IMR-90 (cell line): ENCODE measurements around the gene DBH. TPM values are rescaled to one million over a fixed set of nuclear protein-coding genes. Genes with fewer than 3 reads are reported as not detected.

Experiments used
- ATAC-seq: fragments of 200-7000 bp; cut with Tn5 transposase; 2 replicates; pipeline ENCODE4 v1.9.1; 2020; ENCODE audit warnings: low read depth, mild to moderate bottlenecking, moderate library complexity
- BruUV-seq: library from RNA; stranded (reverse); fragments of 400-500 nt; replicated peaks from 2 replicates; lab custom pipeline; 2021; lab: Mats Ljungman, UMichigan
- CTCF ChIA-PET: fragments of 300-600 bp; formaldehyde crosslinking; extraction: SDS; loops from one replicate; lab custom pipeline; 2021; ENCODE audit warnings: antibody characterized with exemption; lab: Yijun Ruan, JAX
- POLR2A ChIA-PET: fragments of 300-600 bp; sonication (Branson Sonifier 250); formaldehyde crosslinking; loops from one replicate; lab custom pipeline; 2022; ENCODE audit warnings: antibody characterized with exemption; ENCODE audit not compliant: unreplicated experiment; lab: Charles Lee
- DNase-seq: peaks from one replicate; pipeline ENCODE4 v3.0.0; 2013
- H2AFZ ChIP-seq: replicated peaks from 2 replicates; pipeline ENCODE3; 2013; ENCODE audit warnings: low read length, mild to moderate bottlenecking; ENCODE audit not compliant: poor library complexity
- H2AK5ac ChIP-seq: 2 replicates; pipeline ENCODE4 v1.6.1; 2013; ENCODE audit warnings: low read depth, low read length, inconsistent platforms
- H2AK9ac ChIP-seq: replicated peaks from 2 replicates; pipeline ENCODE3; 2013; ENCODE audit warnings: mild to moderate bottlenecking, low read depth, low read length, moderate library complexity; ENCODE audit not compliant: poor library complexity
- H2BK120ac ChIP-seq: 2 replicates; pipeline ENCODE4 v1.6.1; 2013; ENCODE audit warnings: low read depth, low read length, inconsistent platforms
- H2BK15ac ChIP-seq: 3 replicates; pipeline ENCODE4 v1.6.1; 2013; ENCODE audit warnings: low read depth, low read length, inconsistent platforms
- H2BK20ac ChIP-seq: 2 replicates; pipeline ENCODE4 v1.6.1; 2013; ENCODE audit warnings: low read depth, mild to moderate bottlenecking, inconsistent platforms, low read length, moderate library complexity
- H2BK5ac ChIP-seq: 2 replicates; pipeline ENCODE4 v1.6.1; 2013; ENCODE audit warnings: mild to moderate bottlenecking, low read depth, low read length, inconsistent platforms; ENCODE audit not compliant: poor library complexity, severe bottlenecking
- H3K14ac ChIP-seq: replicated peaks from 2 replicates; pipeline ENCODE4 v1.6.1; 2013; ENCODE audit warnings: low read depth, low read length, inconsistent platforms
- H3K18ac ChIP-seq: 2 replicates; pipeline ENCODE4 v1.6.1; 2013; ENCODE audit warnings: low read depth, low read length, control low read depth
- H3K23ac ChIP-seq: 2 replicates; pipeline ENCODE4 v1.6.1; 2013; ENCODE audit warnings: low read depth, low read length, inconsistent platforms
- H3K27ac ChIP-seq: 2 replicates; pipeline ENCODE4 v1.5.1; 2013; ENCODE audit warnings: mild to moderate bottlenecking, control low read depth, low read length; ENCODE audit not compliant: insufficient read depth
- H3K27me3 ChIP-seq: 2 replicates; pipeline ENCODE4 v1.6.1; 2013; ENCODE audit warnings: low read length; ENCODE audit not compliant: control insufficient read depth, insufficient read depth
- H3K36me3 ChIP-seq: 2 replicates; pipeline ENCODE4 v1.6.1; 2013; ENCODE audit warnings: low read length, mixed read lengths; ENCODE audit not compliant: control insufficient read depth, insufficient read depth
- H3K4ac ChIP-seq: 2 replicates; pipeline ENCODE4 v1.6.1; 2013; ENCODE audit warnings: low read depth, low read length, inconsistent platforms
- H3K4me1 ChIP-seq: 2 replicates; pipeline ENCODE4 v1.6.1; 2013; ENCODE audit warnings: low read length, mixed read lengths; ENCODE audit not compliant: control insufficient read depth, insufficient read depth
- H3K4me2 ChIP-seq: 2 replicates; pipeline ENCODE4 v1.6.1; 2013; ENCODE audit warnings: low read depth, mild to moderate bottlenecking, control low read depth, low read length, moderate library complexity
- H3K4me3 ChIP-seq: 2 replicates; pipeline ENCODE4 v1.5.1; 2013; ENCODE audit warnings: low read depth, mild to moderate bottlenecking, control low read depth, low read length, moderate library complexity; ENCODE audit not compliant: insufficient read depth
- H3K56ac ChIP-seq: 2 replicates; pipeline ENCODE4 v1.6.1; 2013; ENCODE audit warnings: low read length, inconsistent platforms; ENCODE audit not compliant: insufficient read depth; ENCODE audit errors: extremely low read depth
- H3K79me1 ChIP-seq, 2 experiments: 2 replicates each; pipeline ENCODE4 v1.6.1; 2013; ENCODE audit warnings: low read length in 2 of 2, inconsistent platforms in 1 of 2, low read depth in 1 of 2
- H3K9ac ChIP-seq: 2 replicates; pipeline ENCODE4 v1.6.1; 2013; ENCODE audit warnings: low read depth, low read length, control low read depth
- H3K9me1 ChIP-seq: 2 replicates; pipeline ENCODE4 v1.6.1; 2013; ENCODE audit warnings: low read length, inconsistent platforms; ENCODE audit not compliant: insufficient read depth
- H3K9me3 ChIP-seq: 2 replicates; pipeline ENCODE4 v1.6.1; 2013; ENCODE audit warnings: low read length; ENCODE audit not compliant: control insufficient read depth, insufficient read depth
- H4K20me1 ChIP-seq: 2 replicates; pipeline ENCODE4 v1.6.1; 2013; ENCODE audit warnings: low read length, inconsistent platforms; ENCODE audit not compliant: insufficient read depth
- H4K5ac ChIP-seq: 2 replicates; pipeline ENCODE4 v1.6.1; 2013; ENCODE audit warnings: mild to moderate bottlenecking, low read depth, low read length, control low read depth
- H4K8ac ChIP-seq, 2 experiments: 2 replicates each; pipeline ENCODE4 v1.6.1; 2013; ENCODE audit warnings: low read depth in 2 of 2, low read length in 2 of 2, control low read depth in 1 of 2, inconsistent platforms in 1 of 2
- H4K91ac ChIP-seq: 2 replicates; pipeline ENCODE4 v1.6.1; 2013; ENCODE audit warnings: low read depth, low read length, inconsistent platforms; ENCODE audit not compliant: insufficient read depth
- BHLHE40 ChIP-seq: fragments of 150-350 bp; IDR thresholded peaks from 2 replicates; pipeline ENCODE4 v1.6.1; 2016; ENCODE audit warnings: mild to moderate bottlenecking, low read depth, low read length
- CEBPB ChIP-seq: IDR thresholded peaks from 2 replicates; pipeline ENCODE4 v1.6.1; 2012; ENCODE audit warnings: low read depth, low read length, improper control_type of control experiment
- CHD1 ChIP-seq: IDR thresholded peaks from 2 replicates; pipeline ENCODE4 v1.6.1; 2012; ENCODE audit warnings: low read depth, low read length, improper control_type of control experiment
- ELK1 ChIP-seq: fragments of 150-350 bp; IDR thresholded peaks from 2 replicates; pipeline ENCODE4 v1.6.1; 2016; ENCODE audit warnings: low read depth, mild to moderate bottlenecking, low read length, moderate library complexity, borderline replicate concordance
- MAFK ChIP-seq: IDR thresholded peaks from 2 replicates; pipeline ENCODE4 v1.6.1; 2012; ENCODE audit warnings: low read depth, low read length, improper control_type of control experiment
- MXI1 ChIP-seq: IDR thresholded peaks from 2 replicates; pipeline ENCODE4 v1.6.1; 2012; ENCODE audit warnings: low read depth, mild to moderate bottlenecking, low read length, moderate library complexity, borderline replicate concordance
- POLR2A ChIP-seq: IDR thresholded peaks from 2 replicates; pipeline ENCODE4 v1.6.1; 2012; ENCODE audit warnings: mild to moderate bottlenecking, low read depth, low read length
- RAD21 ChIP-seq: IDR thresholded peaks from 2 replicates; pipeline ENCODE4 v1.6.1; 2012; ENCODE audit warnings: low read length, improper control_type of control experiment
- RCOR1 ChIP-seq: IDR thresholded peaks from 2 replicates; pipeline ENCODE4 v1.6.1; 2012; ENCODE audit warnings: mild to moderate bottlenecking, low read length, improper control_type of control experiment; ENCODE audit not compliant: insufficient replicate concordance
- RFX5 ChIP-seq: IDR thresholded peaks from 2 replicates; pipeline ENCODE4 v1.8.0; 2012; ENCODE audit warnings: low read depth, mild to moderate bottlenecking, low read length, moderate library complexity
- SMC3 ChIP-seq: fragments of 150-350 bp; IDR thresholded peaks from 2 replicates; pipeline ENCODE4 v1.6.1; 2016; ENCODE audit warnings: low read depth, mild to moderate bottlenecking, antibody characterized with exemption, low read length, moderate library complexity
- WGBS, 2 experiments: methylation state at CpG; one replicate each; pipeline versions ENCODE4 v1.1.5 to v1.1.7; 2013; ENCODE audit warnings: missing lambda C conversion rate in 2 of 2; ENCODE audit not compliant: insufficient read length in 1 of 2; ENCODE audit errors: extremely low coverage in 2 of 2; 5-methylcytosine and 5-hydroxymethylcytosine counted together
- dilution Hi-C: fragments of 300-500 bp; cut with HindIII; formaldehyde crosslinking; loops from one replicate; pipeline ENCODE4 v1.14.3; 2018; ENCODE audit warnings: low sequenced_read_pairs; ENCODE audit not compliant: unreplicated experiment
- in situ Hi-C: fragments of 300-500 bp; cut with MboI; formaldehyde crosslinking; loops from 3 replicates; pipeline ENCODE4 v1.14.3; 2019; ENCODE audit warnings: low sequenced_read_pairs, inconsistent platforms, mixed read lengths
- intact Hi-C: fragments of 100-400 bp; cut with micrococcal nuclease; formaldehyde crosslinking; loops from 2 replicates; pipeline ENCODE4 v1.10.0; 2022
- polyA plus RNA-seq, 3 experiments: library from polyadenylated mRNA; depleted of rRNA; stranded (reverse); fragments of >200 nt; gene quantifications; 2 replicates each; pipeline ENCODE4 v1.2.3, GENCODE V29; 2012; ENCODE audit warnings: low replicate concordance in 1 of 3
- total RNA-seq: library from RNA; depleted of rRNA; stranded (reverse); fragments of >200 nt; gene quantifications from 2 replicates; pipeline ENCODE4 v1.2.3, GENCODE V29; 2012
- TF ChIP-seq, protein P1 (sequence below): fragments of 150-350 bp; IDR thresholded peaks from 2 replicates; pipeline ENCODE4 v1.6.1; 2017; ENCODE audit warnings: mild to moderate bottlenecking, antibody characterized with exemption, low read length, low read depth

The DBH gene
- total and polyA plus RNA-seq, 2 of the 4 experiments (the other 2 are of a cell fraction): not detected

DNA sequence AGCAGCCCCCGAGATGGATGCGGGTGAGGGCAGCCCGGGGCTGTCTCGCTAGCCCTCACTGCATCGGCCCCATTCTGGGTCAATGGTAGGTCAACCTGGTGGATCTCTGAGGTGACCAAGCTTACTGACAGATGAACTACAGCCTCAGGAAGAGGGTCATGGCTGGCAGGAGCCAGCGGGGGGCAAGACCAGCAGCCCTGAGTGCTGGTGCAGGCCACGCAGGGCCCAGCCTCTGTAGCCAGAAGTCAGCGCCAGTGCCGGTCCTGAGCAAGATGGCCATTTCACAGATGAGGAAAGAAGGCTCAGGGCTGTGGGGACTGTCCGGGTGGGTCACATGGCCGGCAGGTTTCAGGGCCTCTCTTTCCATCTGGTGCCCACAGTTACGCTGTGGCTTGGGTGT is 5.1 kb upstream of the DBH start:
- Histone ChIP-seq H3K36me3 (no peaks in the 10 kb centered on the region), H4K8ac (no peak overlapping the region), H3K23ac (no peak overlapping the region), H3K14ac (no peak overlapping the region), H3K18ac (no peak overlapping the region), H4K5ac (no peak overlapping the region), H2BK5ac (no peak overlapping the region), H2BK120ac (no peak overlapping the region), H3K4ac (no peak overlapping the region), H3K27me3 (peaks cover 44% of the 10 kb centered on the region), H2BK20ac (no peak overlapping the region), H2AK9ac (no peak overlapping the region), H3K27ac (no peak overlapping the region), H3K4me3 (no peak overlapping the region), H3K79me1 (no peaks in the 10 kb centered on the region), H2AFZ (no peak overlapping the region), H4K20me1 (no peaks in the 10 kb centered on the region), H3K56ac (no peak overlapping the region), H4K91ac (no peak overlapping the region), H2BK15ac (no peak overlapping the region), H3K4me1 (no peaks in the 10 kb centered on the region), H3K9me3 (peaks cover 3% of the 10 kb centered on the region; the same call in 1 of the 2 replicates), H3K9me1 (no peaks in the 10 kb centered on the region), H2AK5ac (no peak overlapping the region), H3K4me2 (no peak overlapping the region), H3K9ac (no peak overlapping the region)
- no peak for ATAC-seq
- CTCF ChIA-PET: no interaction called here
- no TSS peak for BruUV-seq
- TF ChIP-seq, protein P1, sequence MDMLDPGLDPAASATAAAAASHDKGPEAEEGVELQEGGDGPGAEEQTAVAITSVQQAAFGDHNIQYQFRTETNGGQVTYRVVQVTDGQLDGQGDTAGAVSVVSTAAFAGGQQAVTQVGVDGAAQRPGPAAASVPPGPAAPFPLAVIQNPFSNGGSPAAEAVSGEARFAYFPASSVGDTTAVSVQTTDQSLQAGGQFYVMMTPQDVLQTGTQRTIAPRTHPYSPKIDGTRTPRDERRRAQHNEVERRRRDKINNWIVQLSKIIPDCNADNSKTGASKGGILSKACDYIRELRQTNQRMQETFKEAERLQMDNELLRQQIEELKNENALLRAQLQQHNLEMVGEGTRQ: no peak
- TF ChIP-seq CHD1 (no peak), SMC3 (no peak), CEBPB (no peak), RAD21 (no peak), MAFK (no peak), MXI1 (no peak), BHLHE40 (no peak), RFX5 (no peak), POLR2A (no peak), RCOR1 (no peak), ELK1 (no peak)
- in situ Hi-C loops: no loop called here
- dilution Hi-C loops: no loop called here
- POLR2A ChIA-PET: no interaction called here
- intact Hi-C loops: no loop called here
- 72% methylated on average over 5 of the region's 12 CpGs; no CpG with 5 or more reads in 1 of the 2 experiments for WGBS, 2 experiments
- no peak for DNase-seq
